ENCODE measurements around the gene FARS2.

Gene FARS2

GRCh38 chr6:5817869-5818268, 556.6 kb downstream of the FARS2 start:
- FAIRE-seq, result no peak

DNA sequence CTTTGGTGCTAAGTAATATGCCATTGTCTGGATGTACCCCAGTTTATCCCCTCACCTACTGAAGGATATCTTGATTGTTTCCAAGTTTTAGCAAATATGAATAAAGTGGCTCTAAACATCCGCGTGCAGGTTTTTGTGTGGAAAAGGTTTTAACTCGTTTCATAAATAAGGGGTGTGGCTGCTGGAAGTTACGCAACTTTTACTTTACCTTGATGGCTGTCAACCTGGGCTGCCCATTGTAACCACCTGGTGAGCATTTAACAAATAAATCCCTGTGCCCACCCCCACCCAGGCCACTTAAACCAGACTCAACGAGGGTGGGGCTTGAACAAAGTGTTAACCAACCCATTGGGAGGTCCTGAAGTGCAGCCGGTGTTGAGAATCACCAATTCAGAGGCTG, 557.6 kb downstream of the FARS2 start:
- no peak for DNase-seq (ENCODE audit: low spot score)

More at GRCh38 chr6:5817869-5818268, 556.6 kb downstream of the FARS2 start:
- DNase-seq (ENCODE audit: low spot score), result no peak

More for the DNA sequence above, 557.6 kb downstream of the FARS2 start:
- no peak for FAIRE-seq

Measured in RCC 7860 (cell line).